Neural cell (in vitro differentiated cells): ENCODE measurements around the gene ZNF335. TPM values are rescaled to one million over a fixed set of nuclear protein-coding genes. Genes with fewer than 3 reads are reported as not detected.
A peak's percentile ranks its signal among the peaks of the same experiment; 100 is the strongest.

Source experiments
- H2AFZ ChIP-seq: fragments of 200-600, 300-800 bp; sonication (generic), shearing (Covaris generic); 2 replicates; pipeline ENCODE4 v1.6.0; 2014; ENCODE audit warnings: low read depth, mild to moderate bottlenecking, antibody characterized with exemption, low read length, moderate library complexity
- H3F3A ChIP-seq: fragments of 200-600 bp; shearing (Covaris generic); 2 replicates; pipeline ENCODE4 v1.6.1; 2016; ENCODE audit warnings: mild to moderate bottlenecking, moderate library complexity, mixed read lengths, antibody characterized with exemption, low read length; ENCODE audit not compliant: insufficient read depth, poor library complexity, severe bottlenecking
- H3K27ac ChIP-seq: fragments of 200-600, 300-800 bp; sonication (generic), shearing (Covaris generic); 2 replicates; pipeline ENCODE4 v1.5.1; 2014; ENCODE audit warnings: mild to moderate bottlenecking, low read length, moderate library complexity
- H3K27me3 ChIP-seq: fragments of 300-800, 200-600 bp; sonication (generic), shearing (Covaris generic); 2 replicates; pipeline ENCODE4 v1.6.0; 2014; ENCODE audit warnings: mild to moderate bottlenecking, low read depth, low read length, moderate library complexity; ENCODE audit not compliant: insufficient read depth
- H3K36me3 ChIP-seq: fragments of 300-800, 200-600 bp; sonication (generic), shearing (Covaris generic); 2 replicates; pipeline ENCODE4 v1.5.1; 2014; ENCODE audit warnings: mild to moderate bottlenecking, antibody characterized with exemption, low read length, moderate library complexity; ENCODE audit not compliant: insufficient read depth
- H3K4me2 ChIP-seq: fragments of 300-800, 200-600 bp; sonication (generic), shearing (Covaris generic); 2 replicates; pipeline ENCODE4 v1.6.0; 2014; ENCODE audit warnings: mild to moderate bottlenecking, low read length
- H3K4me3 ChIP-seq: fragments of 300-800, 200-600 bp; sonication (generic), shearing (Covaris generic); 2 replicates; pipeline ENCODE4 v1.5.1; 2014; ENCODE audit warnings: mild to moderate bottlenecking, low read length, moderate library complexity
- H3K79me2 ChIP-seq: fragments of 200-600 bp; shearing (Covaris generic); replicated peaks from 2 replicates; pipeline ENCODE4 v1.6.0; 2014; ENCODE audit warnings: mild to moderate bottlenecking, low read length, moderate library complexity; ENCODE audit not compliant: insufficient read depth
- H3K9ac ChIP-seq: fragments of 300-800, 200-600 bp; sonication (generic), shearing (Covaris generic); 2 replicates; pipeline ENCODE4 v1.6.1; 2016; ENCODE audit warnings: mild to moderate bottlenecking, low read length, mixed read lengths
- H3K9me2 ChIP-seq: fragments of 200-600 bp; shearing (Covaris generic); 2 replicates; pipeline ENCODE4 v1.6.1; 2016; ENCODE audit warnings: mild to moderate bottlenecking, low read length, mixed read lengths; ENCODE audit not compliant: insufficient read depth
- H3K9me3 ChIP-seq: fragments of 200-600, 300-800 bp; sonication (generic), shearing (Covaris generic); 2 replicates; pipeline ENCODE4 v1.6.1; 2016; ENCODE audit warnings: mild to moderate bottlenecking, mixed run types, low read length, moderate library complexity, mixed read lengths
- H4K20me1 ChIP-seq: fragments of 200-600 bp; shearing (Covaris generic); 2 replicates; pipeline ENCODE4 v1.6.1; 2016; ENCODE audit warnings: mild to moderate bottlenecking, mixed run types; ENCODE audit not compliant: insufficient read depth
- EP300 ChIP-seq: fragments of 450-650 bp; conservative IDR thresholded peaks from 2 replicates; pipeline ENCODE4 v1.6.1; 2014; ENCODE audit warnings: antibody characterized with exemption, mild to moderate bottlenecking, moderate library complexity; ENCODE audit not compliant: poor library complexity, severe bottlenecking
- EZH2 ChIP-seq: fragments of 200-600, 300-800 bp; shearing (Covaris generic), sonication (generic); IDR thresholded peaks from 2 replicates; pipeline ENCODE4 v1.6.1; 2014; ENCODE audit warnings: antibody characterized with exemption, low read length, borderline replicate concordance, mild to moderate bottlenecking; ENCODE audit not compliant: insufficient read depth, poor library complexity, severe bottlenecking
- MXI1 ChIP-seq: fragments of 450-650 bp; conservative IDR thresholded peaks from 2 replicates; pipeline ENCODE4 v1.6.1; 2014; ENCODE audit warnings: antibody characterized with exemption, mild to moderate bottlenecking; ENCODE audit not compliant: poor library complexity, severe bottlenecking
- POLR2AphosphoS5 ChIP-seq: IDR thresholded peaks from 2 replicates; pipeline ENCODE4 v1.6.1; 2012
- RAD21 ChIP-seq: fragments of 450-650 bp; conservative IDR thresholded peaks from 2 replicates; pipeline ENCODE4 v1.6.1; 2014; ENCODE audit warnings: antibody characterized with exemption, mild to moderate bottlenecking, moderate library complexity
- SMC3 ChIP-seq: fragments of 450-650 bp; conservative IDR thresholded peaks from 2 replicates; pipeline ENCODE4 v1.6.1; 2014; ENCODE audit warnings: antibody characterized with exemption, mild to moderate bottlenecking, moderate library complexity; ENCODE audit not compliant: poor library complexity
- TAF1 ChIP-seq: IDR thresholded peaks from 2 replicates; pipeline ENCODE4 v1.6.1; 2012; ENCODE audit warnings: low read depth
- polyA plus RNA-seq: library from polyadenylated mRNA; depleted of rRNA; stranded (reverse); fragments of >200 nt; gene quantifications from 2 replicates; pipeline ENCODE4 v1.2.3, GENCODE V29; 2014
- TF ChIP-seq, protein P1 (sequence below): fragments of 450-650 bp; IDR thresholded peaks from 2 replicates; pipeline ENCODE4 v1.5.1; 2014; ENCODE audit warnings: antibody characterized with exemption, mild to moderate bottlenecking, moderate library complexity; ENCODE audit not compliant: poor library complexity, severe bottlenecking
- TF ChIP-seq, protein P2 (sequence below): IDR thresholded peaks from 2 replicates; pipeline ENCODE4 v1.6.1; 2012; ENCODE audit warnings: borderline replicate concordance

The ZNF335 gene
- polyA plus RNA-seq, 1 donor from 2014 or later: 12.8 TPM

DNA sequence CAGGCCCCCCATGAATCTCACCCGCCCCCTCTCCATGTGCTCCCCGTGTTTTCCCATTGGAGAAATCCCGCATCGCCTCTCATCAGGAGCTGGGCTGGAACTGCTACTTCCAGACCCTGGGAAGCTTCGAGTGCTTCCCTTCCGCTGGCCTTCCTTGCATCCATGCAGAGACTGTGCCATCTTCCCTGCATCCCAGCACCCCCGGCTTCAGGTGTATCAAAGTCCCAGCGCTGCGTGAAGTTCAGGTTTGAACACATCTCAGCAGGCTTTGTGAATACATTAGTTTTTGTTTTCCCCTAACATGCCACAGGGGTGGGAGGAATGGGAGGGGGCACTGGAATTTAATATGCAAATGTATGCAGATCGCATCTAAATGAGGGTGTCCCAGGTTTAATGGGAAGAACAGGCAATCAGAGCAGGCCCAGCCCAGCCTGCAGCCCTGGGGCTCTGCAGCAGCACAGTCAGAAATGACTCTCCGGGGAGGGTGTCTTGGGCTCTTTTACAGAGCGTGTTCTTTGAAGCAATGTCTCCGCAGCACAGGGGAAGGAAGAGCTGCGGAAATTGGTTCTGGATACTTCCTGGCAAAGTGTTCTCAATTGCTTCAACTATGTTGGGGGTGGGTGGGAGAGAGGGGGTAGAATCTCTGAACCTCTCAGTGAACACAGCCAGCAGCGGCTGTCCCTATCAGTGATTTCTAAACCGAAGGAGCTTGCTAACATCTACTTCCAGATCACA lies 28.4 kb upstream of the ZNF335 start:
- Histone ChIP-seq H3K9me3 (no peaks in the 10 kb centered on the region), H3K4me3 (peak overlapping the region; percentile 35), H3K9me2 (no peaks in the 10 kb centered on the region), H3F3A (no peaks in the 10 kb centered on the region), H2AFZ (no peak overlapping the region), H3K36me3 (no peaks in the 10 kb centered on the region), H3K27me3 (no peaks in the 10 kb centered on the region), H3K79me2 (no peaks in the 10 kb centered on the region), H4K20me1 (no peaks in the 10 kb centered on the region), H3K4me2 (no peak overlapping the region), H3K9ac (peak overlapping the region; percentile 26), H3K27ac (peak overlapping the region; percentile 24)
- TF ChIP-seq, protein P1, sequence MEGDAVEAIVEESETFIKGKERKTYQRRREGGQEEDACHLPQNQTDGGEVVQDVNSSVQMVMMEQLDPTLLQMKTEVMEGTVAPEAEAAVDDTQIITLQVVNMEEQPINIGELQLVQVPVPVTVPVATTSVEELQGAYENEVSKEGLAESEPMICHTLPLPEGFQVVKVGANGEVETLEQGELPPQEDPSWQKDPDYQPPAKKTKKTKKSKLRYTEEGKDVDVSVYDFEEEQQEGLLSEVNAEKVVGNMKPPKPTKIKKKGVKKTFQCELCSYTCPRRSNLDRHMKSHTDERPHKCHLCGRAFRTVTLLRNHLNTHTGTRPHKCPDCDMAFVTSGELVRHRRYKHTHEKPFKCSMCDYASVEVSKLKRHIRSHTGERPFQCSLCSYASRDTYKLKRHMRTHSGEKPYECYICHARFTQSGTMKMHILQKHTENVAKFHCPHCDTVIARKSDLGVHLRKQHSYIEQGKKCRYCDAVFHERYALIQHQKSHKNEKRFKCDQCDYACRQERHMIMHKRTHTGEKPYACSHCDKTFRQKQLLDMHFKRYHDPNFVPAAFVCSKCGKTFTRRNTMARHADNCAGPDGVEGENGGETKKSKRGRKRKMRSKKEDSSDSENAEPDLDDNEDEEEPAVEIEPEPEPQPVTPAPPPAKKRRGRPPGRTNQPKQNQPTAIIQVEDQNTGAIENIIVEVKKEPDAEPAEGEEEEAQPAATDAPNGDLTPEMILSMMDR: no peak
- TF ChIP-seq EZH2: no peak
- no peak for TF ChIP-seq TAF1
- no peak for TF ChIP-seq MXI1
- TF ChIP-seq EP300: no peak
- TF ChIP-seq RAD21: no peak
- TF ChIP-seq, protein P2, sequence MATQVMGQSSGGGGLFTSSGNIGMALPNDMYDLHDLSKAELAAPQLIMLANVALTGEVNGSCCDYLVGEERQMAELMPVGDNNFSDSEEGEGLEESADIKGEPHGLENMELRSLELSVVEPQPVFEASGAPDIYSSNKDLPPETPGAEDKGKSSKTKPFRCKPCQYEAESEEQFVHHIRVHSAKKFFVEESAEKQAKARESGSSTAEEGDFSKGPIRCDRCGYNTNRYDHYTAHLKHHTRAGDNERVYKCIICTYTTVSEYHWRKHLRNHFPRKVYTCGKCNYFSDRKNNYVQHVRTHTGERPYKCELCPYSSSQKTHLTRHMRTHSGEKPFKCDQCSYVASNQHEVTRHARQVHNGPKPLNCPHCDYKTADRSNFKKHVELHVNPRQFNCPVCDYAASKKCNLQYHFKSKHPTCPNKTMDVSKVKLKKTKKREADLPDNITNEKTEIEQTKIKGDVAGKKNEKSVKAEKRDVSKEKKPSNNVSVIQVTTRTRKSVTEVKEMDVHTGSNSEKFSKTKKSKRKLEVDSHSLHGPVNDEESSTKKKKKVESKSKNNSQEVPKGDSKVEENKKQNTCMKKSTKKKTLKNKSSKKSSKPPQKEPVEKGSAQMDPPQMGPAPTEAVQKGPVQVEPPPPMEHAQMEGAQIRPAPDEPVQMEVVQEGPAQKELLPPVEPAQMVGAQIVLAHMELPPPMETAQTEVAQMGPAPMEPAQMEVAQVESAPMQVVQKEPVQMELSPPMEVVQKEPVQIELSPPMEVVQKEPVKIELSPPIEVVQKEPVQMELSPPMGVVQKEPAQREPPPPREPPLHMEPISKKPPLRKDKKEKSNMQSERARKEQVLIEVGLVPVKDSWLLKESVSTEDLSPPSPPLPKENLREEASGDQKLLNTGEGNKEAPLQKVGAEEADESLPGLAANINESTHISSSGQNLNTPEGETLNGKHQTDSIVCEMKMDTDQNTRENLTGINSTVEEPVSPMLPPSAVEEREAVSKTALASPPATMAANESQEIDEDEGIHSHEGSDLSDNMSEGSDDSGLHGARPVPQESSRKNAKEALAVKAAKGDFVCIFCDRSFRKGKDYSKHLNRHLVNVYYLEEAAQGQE: no peak
- no peak for TF ChIP-seq SMC3
- TF ChIP-seq POLR2AphosphoS5: no peak

GRCh38 chr20:45999557-46000261 lies 27.7 kb upstream of the ZNF335 start:
- Histone ChIP-seq H3K79me2 (no peaks in the 10 kb centered on the region), H3K27me3 (no peaks in the 10 kb centered on the region), H4K20me1 (no peaks in the 10 kb centered on the region), H3K36me3 (no peaks in the 10 kb centered on the region), H3K9ac (no peak overlapping the region), H3K4me2 (no peak overlapping the region), H3K27ac (peak overlapping the region; percentile 24), H3K9me2 (no peaks in the 10 kb centered on the region), H3K9me3 (no peaks in the 10 kb centered on the region), H3F3A (no peaks in the 10 kb centered on the region), H3K4me3 (no peak overlapping the region), H2AFZ (no peak overlapping the region)
- TF ChIP-seq EP300 (no peak), RAD21 (no peak), POLR2AphosphoS5 (no peak), EZH2 (no peak), SMC3 (no peak), TAF1 (no peak), MXI1 (no peak)
- TF ChIP-seq, protein P1: no peak
- TF ChIP-seq, protein P2: no peak
